K562 (cell line): ENCODE results near the gene SLC25A18. TPM values are rescaled to one million over a fixed set of nuclear protein-coding genes. Genes with fewer than 3 reads are reported as not detected.
A peak's percentile ranks its signal among the peaks of the same experiment; 100 is the strongest.

ENCODE experiments used
- ETS2 ChIP-seq: IDR thresholded peaks from 2 replicates; pipeline ENCODE4 v1.6.1; 2016; ENCODE audit warnings: borderline replicate concordance, missing genetic modification characterization, mild to moderate bottlenecking, moderate library complexity, missing compliant biosample characterization; ENCODE audit not compliant: poor library complexity, severe bottlenecking
- HNRNPLL ChIP-seq: fragments of 200-400 bp; formaldehyde crosslinking; IDR thresholded peaks from 2 replicates; pipeline ENCODE4 v1.6.1; 2017; ENCODE audit warnings: low read length, low read depth, mild to moderate bottlenecking; ENCODE audit not compliant: poor library complexity, severe bottlenecking
- MXI1 ChIP-seq: IDR thresholded peaks from 2 replicates; pipeline ENCODE4 v1.6.1; 2011; ENCODE audit warnings: low read depth, mild to moderate bottlenecking, improper control_type of control experiment, low read length
- NCOR1 ChIP-seq: fragments of 450-650 bp; IDR thresholded peaks from 2 replicates; pipeline ENCODE4 v1.6.1; 2016; ENCODE audit warnings: mild to moderate bottlenecking, moderate library complexity
- PCBP2 ChIP-seq: fragments of 200-400 bp; formaldehyde crosslinking; IDR thresholded peaks from 2 replicates; pipeline ENCODE4 v1.6.1; 2018; ENCODE audit warnings: low read length, low read depth, mild to moderate bottlenecking, moderate library complexity; ENCODE audit not compliant: poor library complexity, severe bottlenecking
- SNIP1 ChIP-seq: fragments of 450-650 bp; IDR thresholded peaks from 2 replicates; pipeline ENCODE4 v1.7.1; 2017; ENCODE audit warnings: low read depth, mild to moderate bottlenecking
- SP1 ChIP-seq: sonication (generic); formaldehyde crosslinking; IDR thresholded peaks from 2 replicates; pipeline ENCODE4 v1.8.1; 2022; ENCODE audit warnings: mild to moderate bottlenecking, missing genetic modification reagents
- ZNF146 ChIP-seq: IDR thresholded peaks from one replicate; pipeline ENCODE4 v1.6.1; 2018; ENCODE audit warnings: missing compliant biosample characterization; ENCODE audit not compliant: unreplicated experiment
- ZNF239 ChIP-seq: fragments of 250-450 bp; sonication (Bioruptor Pico); IDR thresholded peaks from 2 replicates; pipeline ENCODE4 v1.4.0; 2020; ENCODE audit warnings: mild to moderate bottlenecking
- polyA plus RNA-seq, 8 experiments: library from polyadenylated mRNA; depleted of rRNA in 4 of 8; stranded (reverse) in 5 of 8; unstranded in 3 of 8; fragments of >200 nt; fragmentation: Nextera tagmentation in 2 of 8; fragmentation: Illumina TruSeq in 1 of 8; extraction: Ambion mirVana in 2 of 8; extraction: Trizol in 1 of 8; gene quantifications; 2 replicates each; pipeline versions ENCODE4 v1.2.1 to v1.2.3, GENCODE V29; 2011 to 2014; ENCODE audit warnings: inconsistent platforms in 1 of 8, missing spikeins in 1 of 8
- total RNA-seq, 7 experiments: library from RNA; depleted of rRNA in 6 of 7; stranded (reverse); fragments of >200 nt in 6 of 7; fragmentation: Illumina TruSeq in 2 of 7; extraction: Trizol in 2 of 7; gene quantifications; 2 replicates each; pipeline versions ENCODE4 v1.2.1 to v1.2.3, GENCODE V29; 2011 to 2021; ENCODE audit warnings: low replicate concordance in 1 of 7
- TF ChIP-seq, protein P1 (sequence below): fragments of 450-650 bp; IDR thresholded peaks from 2 replicates; pipeline ENCODE4 v1.6.1; 2016; ENCODE audit warnings: mild to moderate bottlenecking, moderate library complexity
- TF ChIP-seq, protein P2 (sequence below): fragments of 450-650 bp; IDR thresholded peaks from 2 replicates; pipeline ENCODE4 v1.6.1; 2014; ENCODE audit warnings: low read depth, mild to moderate bottlenecking, moderate library complexity, borderline replicate concordance

SLC25A18 gene
- total and polyA plus RNA-seq, 9 of the 15 experiments (the other 6 are each of a cell fraction or from before 2014, with no cell fraction given) = 0.04 TPM; not detected in 8

DNA sequence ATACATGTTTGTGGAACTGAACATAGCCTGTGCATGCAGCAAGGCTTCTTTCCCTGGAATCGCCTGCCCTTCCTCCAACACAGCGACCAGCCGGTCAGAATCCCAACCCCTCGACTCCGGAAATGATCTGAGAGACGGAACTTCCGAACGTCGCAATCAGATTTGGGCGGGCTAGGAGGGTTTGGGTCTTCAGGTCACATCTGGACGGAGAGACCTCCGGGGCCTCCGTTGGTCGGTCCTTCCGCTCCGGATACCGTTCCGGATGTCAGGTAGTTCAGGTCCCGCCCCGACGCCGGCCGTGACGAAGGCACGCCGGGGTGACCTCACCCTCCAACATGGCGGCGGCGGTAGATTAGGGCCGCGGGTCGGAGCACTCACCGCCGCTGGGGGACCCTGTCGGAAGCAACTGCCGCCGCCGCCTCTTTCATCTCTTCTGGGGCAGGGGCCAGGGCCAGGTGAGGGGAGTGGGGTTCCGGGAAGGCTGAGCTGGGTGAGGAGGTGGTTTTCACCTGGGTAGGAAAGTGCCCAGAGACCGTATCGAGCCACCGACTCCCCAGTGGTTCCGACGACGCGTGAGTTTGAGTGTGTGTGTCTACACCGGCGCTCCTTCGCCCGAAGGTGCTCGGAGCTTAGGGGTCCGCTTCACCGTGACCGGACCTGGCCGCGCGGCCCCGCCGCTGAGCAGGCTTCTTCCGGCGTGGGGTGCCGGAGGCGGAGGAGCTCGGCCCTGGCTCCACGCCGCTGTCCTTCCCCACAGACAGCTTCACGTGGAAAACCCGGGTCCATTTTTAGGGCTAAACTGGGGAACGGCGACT lies 75.3 kb downstream of the SLC25A18 start, which contains the start of gene BCL2L13 (continued):
- TF ChIP-seq, protein P1, sequence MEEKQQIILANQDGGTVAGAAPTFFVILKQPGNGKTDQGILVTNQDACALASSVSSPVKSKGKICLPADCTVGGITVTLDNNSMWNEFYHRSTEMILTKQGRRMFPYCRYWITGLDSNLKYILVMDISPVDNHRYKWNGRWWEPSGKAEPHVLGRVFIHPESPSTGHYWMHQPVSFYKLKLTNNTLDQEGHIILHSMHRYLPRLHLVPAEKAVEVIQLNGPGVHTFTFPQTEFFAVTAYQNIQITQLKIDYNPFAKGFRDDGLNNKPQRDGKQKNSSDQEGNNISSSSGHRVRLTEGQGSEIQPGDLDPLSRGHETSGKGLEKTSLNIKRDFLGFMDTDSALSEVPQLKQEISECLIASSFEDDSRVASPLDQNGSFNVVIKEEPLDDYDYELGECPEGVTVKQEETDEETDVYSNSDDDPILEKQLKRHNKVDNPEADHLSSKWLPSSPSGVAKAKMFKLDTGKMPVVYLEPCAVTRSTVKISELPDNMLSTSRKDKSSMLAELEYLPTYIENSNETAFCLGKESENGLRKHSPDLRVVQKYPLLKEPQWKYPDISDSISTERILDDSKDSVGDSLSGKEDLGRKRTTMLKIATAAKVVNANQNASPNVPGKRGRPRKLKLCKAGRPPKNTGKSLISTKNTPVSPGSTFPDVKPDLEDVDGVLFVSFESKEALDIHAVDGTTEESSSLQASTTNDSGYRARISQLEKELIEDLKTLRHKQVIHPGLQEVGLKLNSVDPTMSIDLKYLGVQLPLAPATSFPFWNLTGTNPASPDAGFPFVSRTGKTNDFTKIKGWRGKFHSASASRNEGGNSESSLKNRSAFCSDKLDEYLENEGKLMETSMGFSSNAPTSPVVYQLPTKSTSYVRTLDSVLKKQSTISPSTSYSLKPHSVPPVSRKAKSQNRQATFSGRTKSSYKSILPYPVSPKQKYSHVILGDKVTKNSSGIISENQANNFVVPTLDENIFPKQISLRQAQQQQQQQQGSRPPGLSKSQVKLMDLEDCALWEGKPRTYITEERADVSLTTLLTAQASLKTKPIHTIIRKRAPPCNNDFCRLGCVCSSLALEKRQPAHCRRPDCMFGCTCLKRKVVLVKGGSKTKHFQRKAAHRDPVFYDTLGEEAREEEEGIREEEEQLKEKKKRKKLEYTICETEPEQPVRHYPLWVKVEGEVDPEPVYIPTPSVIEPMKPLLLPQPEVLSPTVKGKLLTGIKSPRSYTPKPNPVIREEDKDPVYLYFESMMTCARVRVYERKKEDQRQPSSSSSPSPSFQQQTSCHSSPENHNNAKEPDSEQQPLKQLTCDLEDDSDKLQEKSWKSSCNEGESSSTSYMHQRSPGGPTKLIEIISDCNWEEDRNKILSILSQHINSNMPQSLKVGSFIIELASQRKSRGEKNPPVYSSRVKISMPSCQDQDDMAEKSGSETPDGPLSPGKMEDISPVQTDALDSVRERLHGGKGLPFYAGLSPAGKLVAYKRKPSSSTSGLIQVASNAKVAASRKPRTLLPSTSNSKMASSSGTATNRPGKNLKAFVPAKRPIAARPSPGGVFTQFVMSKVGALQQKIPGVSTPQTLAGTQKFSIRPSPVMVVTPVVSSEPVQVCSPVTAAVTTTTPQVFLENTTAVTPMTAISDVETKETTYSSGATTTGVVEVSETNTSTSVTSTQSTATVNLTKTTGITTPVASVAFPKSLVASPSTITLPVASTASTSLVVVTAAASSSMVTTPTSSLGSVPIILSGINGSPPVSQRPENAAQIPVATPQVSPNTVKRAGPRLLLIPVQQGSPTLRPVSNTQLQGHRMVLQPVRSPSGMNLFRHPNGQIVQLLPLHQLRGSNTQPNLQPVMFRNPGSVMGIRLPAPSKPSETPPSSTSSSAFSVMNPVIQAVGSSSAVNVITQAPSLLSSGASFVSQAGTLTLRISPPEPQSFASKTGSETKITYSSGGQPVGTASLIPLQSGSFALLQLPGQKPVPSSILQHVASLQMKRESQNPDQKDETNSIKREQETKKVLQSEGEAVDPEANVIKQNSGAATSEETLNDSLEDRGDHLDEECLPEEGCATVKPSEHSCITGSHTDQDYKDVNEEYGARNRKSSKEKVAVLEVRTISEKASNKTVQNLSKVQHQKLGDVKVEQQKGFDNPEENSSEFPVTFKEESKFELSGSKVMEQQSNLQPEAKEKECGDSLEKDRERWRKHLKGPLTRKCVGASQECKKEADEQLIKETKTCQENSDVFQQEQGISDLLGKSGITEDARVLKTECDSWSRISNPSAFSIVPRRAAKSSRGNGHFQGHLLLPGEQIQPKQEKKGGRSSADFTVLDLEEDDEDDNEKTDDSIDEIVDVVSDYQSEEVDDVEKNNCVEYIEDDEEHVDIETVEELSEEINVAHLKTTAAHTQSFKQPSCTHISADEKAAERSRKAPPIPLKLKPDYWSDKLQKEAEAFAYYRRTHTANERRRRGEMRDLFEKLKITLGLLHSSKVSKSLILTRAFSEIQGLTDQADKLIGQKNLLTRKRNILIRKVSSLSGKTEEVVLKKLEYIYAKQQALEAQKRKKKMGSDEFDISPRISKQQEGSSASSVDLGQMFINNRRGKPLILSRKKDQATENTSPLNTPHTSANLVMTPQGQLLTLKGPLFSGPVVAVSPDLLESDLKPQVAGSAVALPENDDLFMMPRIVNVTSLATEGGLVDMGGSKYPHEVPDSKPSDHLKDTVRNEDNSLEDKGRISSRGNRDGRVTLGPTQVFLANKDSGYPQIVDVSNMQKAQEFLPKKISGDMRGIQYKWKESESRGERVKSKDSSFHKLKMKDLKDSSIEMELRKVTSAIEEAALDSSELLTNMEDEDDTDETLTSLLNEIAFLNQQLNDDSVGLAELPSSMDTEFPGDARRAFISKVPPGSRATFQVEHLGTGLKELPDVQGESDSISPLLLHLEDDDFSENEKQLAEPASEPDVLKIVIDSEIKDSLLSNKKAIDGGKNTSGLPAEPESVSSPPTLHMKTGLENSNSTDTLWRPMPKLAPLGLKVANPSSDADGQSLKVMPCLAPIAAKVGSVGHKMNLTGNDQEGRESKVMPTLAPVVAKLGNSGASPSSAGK = 0 out of 2 replicates have a peak, but pooled peaks have one; percentile 3
- TF ChIP-seq ETS2 (tag) = no peak
- no peak for TF ChIP-seq MXI1
- peak; percentile 85 for TF ChIP-seq SP1 (CRISPR knock-in tag)
- TF ChIP-seq, protein P2, sequence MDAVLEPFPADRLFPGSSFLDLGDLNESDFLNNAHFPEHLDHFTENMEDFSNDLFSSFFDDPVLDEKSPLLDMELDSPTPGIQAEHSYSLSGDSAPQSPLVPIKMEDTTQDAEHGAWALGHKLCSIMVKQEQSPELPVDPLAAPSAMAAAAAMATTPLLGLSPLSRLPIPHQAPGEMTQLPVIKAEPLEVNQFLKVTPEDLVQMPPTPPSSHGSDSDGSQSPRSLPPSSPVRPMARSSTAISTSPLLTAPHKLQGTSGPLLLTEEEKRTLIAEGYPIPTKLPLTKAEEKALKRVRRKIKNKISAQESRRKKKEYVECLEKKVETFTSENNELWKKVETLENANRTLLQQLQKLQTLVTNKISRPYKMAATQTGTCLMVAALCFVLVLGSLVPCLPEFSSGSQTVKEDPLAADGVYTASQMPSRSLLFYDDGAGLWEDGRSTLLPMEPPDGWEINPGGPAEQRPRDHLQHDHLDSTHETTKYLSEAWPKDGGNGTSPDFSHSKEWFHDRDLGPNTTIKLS = peak; percentile 72
- TF ChIP-seq ZNF239 (CRISPR knock-in tag) = no peak
- no peak for TF ChIP-seq SNIP1
- peak; percentile 53; the same call in 1 of the 2 replicates for TF ChIP-seq NCOR1
- no peak for TF ChIP-seq PCBP2
- TF ChIP-seq HNRNPLL = peak; percentile 71
- no peak for TF ChIP-seq ZNF146
